Adipocyte (in vitro differentiated cells): ENCODE data around the gene C17orf50.

Experiments used
- DNase-seq: peaks from one replicate; pipeline ENCODE4 v3.0.0-alpha.2; 2015; ENCODE audit warnings: low read depth
- H3K27me3 ChIP-seq: replicated peaks from 2 replicates; pipeline ENCODE4 v1.7.0; 2013; ENCODE audit warnings: mild to moderate bottlenecking, low read length, moderate library complexity; ENCODE audit not compliant: control insufficient read depth, insufficient read depth
- H3K36me3 ChIP-seq: 2 replicates; pipeline ENCODE4 v1.7.0; 2013; ENCODE audit warnings: low read length, mild to moderate bottlenecking, moderate library complexity; ENCODE audit not compliant: control insufficient read depth, insufficient read depth, severe bottlenecking
- H3K4me1 ChIP-seq: 2 replicates; pipeline ENCODE4 v1.7.0; 2013; ENCODE audit warnings: mild to moderate bottlenecking, low read length, moderate library complexity; ENCODE audit not compliant: control insufficient read depth, insufficient read depth
- H3K4me3 ChIP-seq: 2 replicates; pipeline ENCODE4 v1.7.0; 2013; ENCODE audit warnings: mild to moderate bottlenecking, low read length, moderate library complexity
- H3K9ac ChIP-seq: 2 replicates; pipeline ENCODE4 v1.7.0; 2013; ENCODE audit warnings: mild to moderate bottlenecking, low read length, moderate library complexity
- H3K9me3 ChIP-seq: 2 replicates; pipeline ENCODE4 v1.7.0; 2013; ENCODE audit warnings: mild to moderate bottlenecking, low read length, moderate library complexity; ENCODE audit not compliant: control insufficient read depth

C17orf50 gene

DNA sequence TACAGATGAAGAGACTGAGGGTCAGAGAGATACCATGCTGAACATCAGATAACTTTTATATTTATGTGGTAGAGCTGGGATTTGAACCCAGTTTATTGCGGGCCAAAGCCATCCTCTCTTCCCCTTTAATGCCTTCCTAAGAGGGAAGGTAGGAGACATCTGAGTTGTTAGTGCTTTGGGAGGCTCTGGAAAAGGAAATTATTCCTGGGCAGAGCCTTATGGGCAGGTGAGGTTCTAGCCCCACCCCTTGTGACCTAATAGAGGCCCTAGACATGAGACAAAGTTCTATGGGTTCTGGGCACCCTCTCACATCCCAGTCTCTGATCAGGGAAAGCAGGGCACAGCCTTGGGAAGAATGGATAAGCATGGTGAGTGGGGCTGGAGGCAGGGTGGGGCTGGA lies at the start of gene C17orf50:
TSS of gene C17orf50 (plus strand) at position 301 of the 400 bp plus-strand sequence. CDS start at position 356, 55 bp downstream.
- H3K4me3 ChIP-seq = no peak within 1 kb of the TSS
- H3K4me1 ChIP-seq = peaks cover 2% of the 10 kb centered on the region
- DNase-seq = no peak

DNA sequence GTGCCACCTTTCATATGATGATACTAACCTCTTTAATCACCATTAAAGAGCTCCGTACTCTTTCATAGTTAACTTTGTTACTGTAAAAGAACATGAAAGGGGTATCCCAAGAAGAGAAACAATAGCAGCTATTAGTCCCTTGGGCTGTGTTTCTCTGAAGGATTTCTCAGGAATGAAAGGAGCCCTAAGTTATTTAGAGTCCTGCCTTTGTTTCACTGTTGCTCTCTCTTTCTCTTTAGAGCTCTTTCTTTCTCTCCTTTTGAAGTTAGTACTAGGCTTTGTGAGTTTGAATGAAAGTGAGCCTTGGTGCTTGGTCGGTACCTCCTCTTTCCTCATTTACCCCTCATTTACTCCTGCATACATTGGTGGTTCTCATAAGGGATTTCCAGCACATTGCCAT lies 49.7 kb upstream of the C17orf50 start:
- peaks cover 17% of the 10 kb centered on the region for H3K36me3 ChIP-seq
- H3K4me1 ChIP-seq = peaks cover 44% of the 10 kb centered on the region
- no peak overlapping the region for H3K4me3 ChIP-seq
- no peak for DNase-seq
- no peaks in the 10 kb centered on the region for H3K27me3 ChIP-seq
- H3K9ac ChIP-seq = no peak overlapping the region
- no peaks in the 10 kb centered on the region for H3K9me3 ChIP-seq

More for the DNA sequence above, at the start of gene C17orf50:
- H3K27me3 ChIP-seq = peaks cover 40% of the 10 kb centered on the region
- no peak within 1 kb of the TSS for H3K9ac ChIP-seq
- peaks cover 4% of the 10 kb centered on the region for H3K9me3 ChIP-seq
- H3K36me3 ChIP-seq = no peaks in the 10 kb centered on the region

DNA sequence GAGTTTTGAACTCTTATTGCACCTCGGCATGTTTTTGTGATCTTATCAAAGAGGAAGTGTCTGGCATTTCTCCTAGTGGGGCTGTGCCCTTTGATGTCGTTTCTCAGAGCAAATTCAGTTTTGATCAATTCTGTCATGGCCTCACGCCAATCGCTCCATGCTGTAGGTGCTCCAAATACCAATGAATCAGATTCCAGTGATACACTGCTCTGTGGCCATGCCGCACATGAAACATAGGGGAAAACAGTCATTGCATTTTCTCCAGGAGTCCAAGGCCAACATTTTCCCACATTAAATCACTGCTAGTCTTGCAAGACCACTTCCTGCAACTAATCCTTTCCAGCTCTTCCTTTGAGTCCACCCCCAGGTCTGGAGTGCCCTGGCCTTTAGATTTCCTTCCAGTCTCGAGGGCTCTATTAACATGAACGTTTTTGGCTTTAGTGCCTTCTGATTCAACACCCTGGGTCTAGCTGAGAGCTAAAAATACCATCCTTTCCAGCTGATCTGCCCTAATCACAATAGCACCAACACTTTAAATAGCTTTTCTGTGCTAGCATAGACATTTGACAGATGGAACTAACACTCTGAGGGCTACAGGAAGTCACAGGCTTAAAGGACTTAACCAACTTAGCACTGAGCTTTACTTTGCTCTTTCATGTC lies 47.5 kb upstream of the C17orf50 start:
- H3K4me3 ChIP-seq = peak overlapping the region; percentile 61
- H3K36me3 ChIP-seq = peaks cover 17% of the 10 kb centered on the region
- peaks cover 67% of the 10 kb centered on the region for H3K4me1 ChIP-seq
- H3K9ac ChIP-seq = peak overlapping the region; percentile 45
- DNase-seq = peak; percentile 80
- H3K27me3 ChIP-seq = no peaks in the 10 kb centered on the region
- H3K9me3 ChIP-seq = no peaks in the 10 kb centered on the region

DNA sequence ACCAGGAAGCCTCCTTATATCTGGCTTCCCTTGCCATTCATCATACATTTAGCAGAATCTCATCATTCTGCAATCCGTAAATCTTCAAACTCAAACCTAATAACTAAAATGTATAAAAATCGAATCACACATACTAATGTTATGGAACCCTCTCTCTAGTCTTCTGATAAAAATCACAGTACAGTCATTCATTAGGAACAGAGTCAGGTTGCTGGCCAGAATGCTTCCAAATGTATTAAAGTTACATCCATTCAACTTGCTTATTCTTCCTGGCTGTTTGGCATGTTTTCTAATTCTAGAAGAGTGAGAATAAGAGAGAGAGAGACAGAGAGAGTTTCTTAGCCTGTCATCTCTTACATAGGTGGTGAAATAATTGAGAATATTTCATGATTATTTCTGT lies 45.7 kb upstream of the C17orf50 start:
- Histone ChIP-seq H3K9ac (no peak overlapping the region), H3K4me1 (peaks cover 73% of the 10 kb centered on the region), H3K9me3 (no peaks in the 10 kb centered on the region), H3K4me3 (no peak overlapping the region), H3K27me3 (no peaks in the 10 kb centered on the region), H3K36me3 (peaks cover 16% of the 10 kb centered on the region)
- DNase-seq = peak; percentile 34

DNA sequence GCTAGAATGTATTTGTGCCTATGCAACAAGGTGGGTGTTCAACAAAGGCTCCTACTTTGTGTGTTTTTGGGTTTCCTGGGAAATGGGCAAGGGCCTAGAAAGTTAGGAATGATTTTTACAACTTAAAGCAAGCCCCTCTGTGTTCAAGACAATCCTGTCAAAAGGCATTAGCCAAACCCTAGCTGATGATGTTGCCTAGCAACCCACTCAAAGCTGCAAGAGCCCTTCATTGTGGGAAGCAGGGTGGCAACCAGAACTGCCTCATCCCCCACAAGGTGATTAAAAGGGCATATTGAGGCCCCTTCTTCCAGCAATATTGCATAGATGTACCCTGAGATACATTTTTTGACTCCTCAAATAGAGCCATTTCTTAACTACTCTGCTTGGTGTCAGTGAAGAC lies 45.3 kb upstream of the C17orf50 start:
- H3K9me3 ChIP-seq = no peaks in the 10 kb centered on the region
- H3K4me1 ChIP-seq = peaks cover 69% of the 10 kb centered on the region
- H3K27me3 ChIP-seq = no peaks in the 10 kb centered on the region
- peak overlapping the region; percentile 46 for H3K9ac ChIP-seq
- H3K36me3 ChIP-seq = peaks cover 12% of the 10 kb centered on the region
- H3K4me3 ChIP-seq = peak overlapping the region; percentile 1
- no peak for DNase-seq

DNA sequence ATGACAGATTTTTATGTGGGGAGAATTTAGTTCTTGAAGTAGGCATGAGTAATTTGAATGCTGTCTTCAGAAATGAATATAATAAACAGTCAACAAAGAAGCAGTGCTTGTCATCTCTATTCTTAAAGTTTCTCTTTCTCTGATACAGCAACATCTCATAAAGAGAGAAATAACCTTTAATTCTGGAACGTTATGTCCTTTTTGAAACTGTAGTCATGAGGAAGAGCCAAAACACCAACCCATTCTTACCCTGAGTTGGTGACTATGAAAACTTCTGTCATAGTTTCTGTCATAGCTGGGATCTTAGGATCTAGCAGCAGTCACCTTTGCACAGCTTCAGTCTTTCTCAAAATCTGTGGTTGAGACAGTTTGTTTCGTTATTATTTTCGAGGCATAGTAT lies 44.5 kb upstream of the C17orf50 start:
- no peaks in the 10 kb centered on the region for H3K27me3 ChIP-seq
- peaks cover 4% of the 10 kb centered on the region for H3K36me3 ChIP-seq

DNA sequence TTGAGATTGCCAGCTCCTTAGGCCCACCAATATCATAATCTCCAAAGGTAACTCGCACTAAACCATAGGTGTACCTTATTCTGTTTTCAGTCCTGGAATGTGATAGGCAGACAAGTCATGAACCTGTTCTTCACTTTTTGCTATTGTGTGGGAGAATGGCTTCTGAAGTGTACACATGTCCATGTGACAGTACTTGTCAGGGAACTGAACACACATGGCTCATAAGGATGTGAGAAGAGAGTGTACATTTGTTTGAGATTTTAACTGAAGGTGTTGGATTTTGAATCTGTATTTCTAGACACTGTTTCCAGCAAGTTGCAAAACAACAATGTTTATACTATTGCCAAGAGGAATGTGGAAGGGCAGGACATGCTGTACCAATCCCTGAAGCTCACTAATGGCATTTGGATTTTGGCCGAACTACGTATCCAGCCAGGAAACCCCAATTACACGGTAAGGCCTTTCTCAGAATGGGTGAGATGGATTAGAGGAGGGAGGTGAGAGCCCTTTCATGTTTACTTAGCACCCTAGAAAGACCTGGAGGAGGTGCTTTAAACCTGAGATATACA lies 43.7 kb upstream of the C17orf50 start:
- H3K9me3 ChIP-seq = no peaks in the 10 kb centered on the region
- H3K36me3 ChIP-seq = peaks cover 4% of the 10 kb centered on the region
- H3K9ac ChIP-seq = peak overlapping the region; percentile 77
- DNase-seq = peak; percentile 86
- peaks cover 68% of the 10 kb centered on the region for H3K4me1 ChIP-seq
- H3K27me3 ChIP-seq = no peaks in the 10 kb centered on the region
- H3K4me3 ChIP-seq = peak overlapping the region; percentile 71

More for the DNA sequence above, 44.5 kb upstream of the C17orf50 start:
- Histone ChIP-seq H3K9me3 (no peaks in the 10 kb centered on the region), H3K4me1 (peaks cover 68% of the 10 kb centered on the region), H3K9ac (peak overlapping the region; percentile 77), H3K4me3 (peak overlapping the region; percentile 1)
- DNase-seq = no peak

DNA sequence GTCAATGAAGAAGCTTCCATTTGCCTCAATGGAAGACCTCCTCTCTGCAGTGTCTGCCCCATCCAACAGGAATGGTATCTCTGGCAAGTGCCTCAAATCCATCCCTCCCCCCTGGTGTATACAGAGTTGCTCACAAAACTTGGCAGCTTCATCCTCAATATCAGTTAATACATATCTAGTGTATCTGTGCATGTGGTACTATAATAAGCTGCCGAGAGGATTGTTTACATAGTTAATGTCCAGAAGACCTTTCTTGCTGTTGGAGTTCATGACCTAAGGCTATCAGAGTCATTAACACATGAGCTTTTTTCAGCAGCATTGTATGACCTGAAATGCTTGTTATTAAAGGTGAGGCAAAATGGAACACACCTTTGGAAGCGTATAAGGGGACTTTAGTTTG lies 43.2 kb upstream of the C17orf50 start:
- peaks cover 4% of the 10 kb centered on the region for H3K36me3 ChIP-seq
- H3K27me3 ChIP-seq = no peaks in the 10 kb centered on the region
- DNase-seq = no peak
- H3K4me3 ChIP-seq = peak overlapping the region; percentile 71
- peaks cover 68% of the 10 kb centered on the region for H3K4me1 ChIP-seq
- no peaks in the 10 kb centered on the region for H3K9me3 ChIP-seq
- H3K9ac ChIP-seq = peak overlapping the region; percentile 72

DNA sequence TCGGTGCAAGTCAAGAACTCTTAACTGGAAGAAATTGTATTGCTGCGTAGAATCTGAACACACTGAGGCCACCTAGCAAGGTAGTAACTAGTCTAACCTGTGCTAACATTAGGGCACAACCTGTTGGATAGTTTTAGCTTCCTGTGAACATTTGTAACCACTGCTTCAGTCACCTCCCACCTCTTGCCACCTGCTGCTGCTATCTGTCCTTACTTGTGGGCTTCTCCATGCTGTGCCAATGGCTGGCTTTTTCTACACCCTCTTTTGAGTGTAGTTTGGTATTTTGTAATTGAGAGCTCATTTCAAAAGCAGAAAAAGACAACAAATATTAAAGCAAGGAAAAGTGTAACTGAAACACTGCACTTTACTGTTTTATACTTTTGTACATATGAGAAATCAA lies 37.0 kb upstream of the C17orf50 start:
- H3K36me3 ChIP-seq = peaks cover 26% of the 10 kb centered on the region
- no peaks in the 10 kb centered on the region for H3K9me3 ChIP-seq
- no peak for DNase-seq
- no peak overlapping the region for H3K9ac ChIP-seq
- no peak overlapping the region for H3K4me3 ChIP-seq
- H3K27me3 ChIP-seq = no peaks in the 10 kb centered on the region
- peaks cover 33% of the 10 kb centered on the region for H3K4me1 ChIP-seq

DNA sequence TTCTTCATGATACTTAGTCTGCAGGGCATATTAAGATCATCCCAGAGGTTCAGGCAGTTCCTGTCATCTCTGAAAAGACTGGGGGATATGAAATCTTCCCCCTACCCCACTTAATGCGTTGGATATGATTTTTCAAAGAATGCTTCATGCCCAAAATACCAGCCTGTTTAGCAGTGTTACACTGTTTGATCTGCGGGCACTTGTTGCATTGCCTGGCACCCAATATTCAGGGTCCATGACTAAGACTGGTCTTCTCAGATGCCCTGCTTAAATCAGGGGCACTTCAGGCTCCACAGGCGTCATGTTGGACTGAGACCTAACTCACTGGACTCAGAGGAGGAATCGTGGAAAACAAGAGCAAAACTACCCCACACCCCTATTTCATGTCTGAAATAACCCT lies 35.6 kb upstream of the C17orf50 start:
- H3K4me3 ChIP-seq = no peak overlapping the region
- no peak overlapping the region for H3K9ac ChIP-seq
- H3K36me3 ChIP-seq = peaks cover 23% of the 10 kb centered on the region
- no peak for DNase-seq
- H3K4me1 ChIP-seq = peaks cover 27% of the 10 kb centered on the region
- H3K9me3 ChIP-seq = no peaks in the 10 kb centered on the region
- H3K27me3 ChIP-seq = no peaks in the 10 kb centered on the region

DNA sequence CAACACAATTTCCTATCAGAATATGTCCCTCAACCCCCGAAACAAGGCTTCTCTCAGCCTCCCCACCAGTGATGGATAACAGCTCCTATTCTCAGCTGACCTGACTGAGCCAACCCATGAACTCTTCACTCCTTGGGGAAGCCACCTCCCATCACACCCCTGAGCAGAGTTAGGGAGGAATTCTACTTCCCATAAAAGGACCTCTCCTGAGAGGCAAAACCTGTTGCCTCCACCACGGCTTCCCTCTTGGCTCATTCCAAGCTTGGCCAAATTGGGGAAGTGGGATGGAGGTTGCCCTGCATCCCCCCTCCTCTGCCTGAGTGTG lies 34.9 kb upstream of the C17orf50 start:
- H3K27me3 ChIP-seq = no peaks in the 10 kb centered on the region
- peak overlapping the region; percentile 53 for H3K9ac ChIP-seq
- DNase-seq = no peak
- peaks cover 23% of the 10 kb centered on the region for H3K36me3 ChIP-seq
- no peaks in the 10 kb centered on the region for H3K9me3 ChIP-seq
- peaks cover 27% of the 10 kb centered on the region for H3K4me1 ChIP-seq
- H3K4me3 ChIP-seq = peak overlapping the region; percentile 29
